Natural killer cell (primary cell): ENCODE results near the gene PPP1CB. TPM values are rescaled to one million over a fixed set of nuclear protein-coding genes. Genes with fewer than 3 reads are reported as not detected.

ENCODE experiments used
- total RNA-seq, 4 donors: library from RNA; stranded (reverse); fragments of 120-200 nt in 1 of 4; gene quantifications; one replicate each; pipeline versions ENCODE4 v1.2.3 to v1.2.4, GENCODE V29; 2013 to 2022

The PPP1CB gene
- total RNA-seq, 3 donors from 2014 or later (not counting 1 experiment from before 2014, with no cell fraction given) = 157 to 200 (median 181) TPM

Other genes with a start within 250 kb of the PPP1CB start
- gene SPDYA, start 59.0 kb downstream of the PPP1CB start, total RNA-seq = 1 to 10 TPM; 5.6 to 8.1 (median 8.0) TPM
- 10 to 100 TPM; 13.6 to 19.2 (median 18.0) TPM for gene TRMT61B, start 118.5 kb downstream of the PPP1CB start, total RNA-seq
- gene WDR43, start 142.8 kb downstream of the PPP1CB start, total RNA-seq = 10 to 100 TPM; 45.1 to 53.2 (median 49.1) TPM
- gene TOGARAM2, start 229.5 kb downstream of the PPP1CB start, total RNA-seq = 10 to 100 TPM; 25.9 to 53.2 (median 30.8) TPM